OCI-LY3 (cell line): ENCODE measurements around the gene ZNHIT3.

Experiments
- EZH2phosphoT487 ChIP-seq: fragments of 200-600 bp; shearing (Covaris generic); IDR thresholded peaks from 2 replicates; pipeline ENCODE4 v1.6.1; 2018; ENCODE audit warnings: antibody characterized with exemption, mixed run types, low read depth
- TF ChIP-seq, protein P1 (sequence below): fragments of 200-600, 300-600 bp; sonication (generic); IDR thresholded peaks from 2 replicates; pipeline ENCODE4 v1.5.1; 2014; ENCODE audit warnings: antibody characterized with exemption, low read length, low read depth

DNA sequence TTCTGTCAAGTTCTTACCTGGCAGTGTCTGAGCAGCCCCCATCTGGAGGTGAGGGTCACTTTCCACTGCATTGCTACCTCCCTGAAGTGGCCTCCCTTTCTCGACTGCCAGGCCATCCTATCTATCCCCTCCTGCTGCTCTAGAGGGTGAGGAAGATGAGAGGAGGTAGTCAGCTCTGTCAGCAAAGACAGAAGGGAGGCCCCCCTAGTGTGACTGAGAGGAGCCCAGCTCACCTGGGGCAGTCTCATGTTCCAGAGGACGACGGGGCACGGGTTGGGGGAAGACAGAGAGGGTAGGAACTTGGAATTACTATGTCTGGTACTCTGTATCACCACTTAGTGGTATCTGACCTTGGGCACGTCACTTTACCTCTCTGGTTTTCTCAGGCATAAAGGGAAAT, 26.2 kb downstream of the ZNHIT3 start:
- TF ChIP-seq, protein P1, sequence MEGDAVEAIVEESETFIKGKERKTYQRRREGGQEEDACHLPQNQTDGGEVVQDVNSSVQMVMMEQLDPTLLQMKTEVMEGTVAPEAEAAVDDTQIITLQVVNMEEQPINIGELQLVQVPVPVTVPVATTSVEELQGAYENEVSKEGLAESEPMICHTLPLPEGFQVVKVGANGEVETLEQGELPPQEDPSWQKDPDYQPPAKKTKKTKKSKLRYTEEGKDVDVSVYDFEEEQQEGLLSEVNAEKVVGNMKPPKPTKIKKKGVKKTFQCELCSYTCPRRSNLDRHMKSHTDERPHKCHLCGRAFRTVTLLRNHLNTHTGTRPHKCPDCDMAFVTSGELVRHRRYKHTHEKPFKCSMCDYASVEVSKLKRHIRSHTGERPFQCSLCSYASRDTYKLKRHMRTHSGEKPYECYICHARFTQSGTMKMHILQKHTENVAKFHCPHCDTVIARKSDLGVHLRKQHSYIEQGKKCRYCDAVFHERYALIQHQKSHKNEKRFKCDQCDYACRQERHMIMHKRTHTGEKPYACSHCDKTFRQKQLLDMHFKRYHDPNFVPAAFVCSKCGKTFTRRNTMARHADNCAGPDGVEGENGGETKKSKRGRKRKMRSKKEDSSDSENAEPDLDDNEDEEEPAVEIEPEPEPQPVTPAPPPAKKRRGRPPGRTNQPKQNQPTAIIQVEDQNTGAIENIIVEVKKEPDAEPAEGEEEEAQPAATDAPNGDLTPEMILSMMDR = no peak
- no peak for TF ChIP-seq EZH2phosphoT487
